Panc1 (cell line): ENCODE data around the gene INIP. TPM values are rescaled to one million over a fixed set of nuclear protein-coding genes. Genes with fewer than 3 reads are reported as not detected.

Source experiments
- ATAC-seq: fragments of 200-7000 bp; cut with Tn5 transposase; 2 replicates; pipeline ENCODE4 v1.9.1; 2020; ENCODE audit warnings: mild to moderate bottlenecking, moderate library complexity
- BruUV-seq: library from RNA; stranded (reverse); fragments of 400-500 nt; replicated peaks from 2 replicates; lab custom pipeline; 2021; lab: Mats Ljungman, UMichigan
- CTCF ChIA-PET: fragments of 300-600 bp; sonication (Branson Sonifier 250); formaldehyde crosslinking; loops from one replicate; lab custom pipeline; 2022; ENCODE audit warnings: antibody characterized with exemption; lab: Charles Lee
- POLR2A ChIA-PET: fragments of 300-600 bp; sonication (Branson Sonifier 250); formaldehyde crosslinking; loops from one replicate; lab custom pipeline; 2022; ENCODE audit warnings: antibody characterized with exemption; lab: Charles Lee
- DNase-seq: peaks from one replicate; pipeline ENCODE4 v3.0.0-alpha.2; 2010; ENCODE audit warnings: low read depth, low spot score
- H3K27ac ChIP-seq: 2 replicates; pipeline ENCODE4 v1.5.1; 2011; ENCODE audit warnings: mild to moderate bottlenecking, low read length, inconsistent platforms
- H3K27me3 ChIP-seq: fragments of 200-500 bp; sonication (Bioruptor generic); 2 replicates; pipeline ENCODE4 v1.6.0; 2014; ENCODE audit warnings: low read length, inconsistent platforms; ENCODE audit not compliant: control insufficient read depth, insufficient read depth
- H3K36me3 ChIP-seq: fragments of 200-500 bp; sonication (Bioruptor generic); 2 replicates; pipeline ENCODE4 v1.5.1; 2014; ENCODE audit warnings: inconsistent platforms, mild to moderate bottlenecking, low read length, moderate library complexity; ENCODE audit not compliant: control insufficient read depth, insufficient read depth
- H3K4me1 ChIP-seq: 2 replicates; pipeline ENCODE4 v1.5.1; 2011; ENCODE audit warnings: inconsistent platforms, mild to moderate bottlenecking, low read length, moderate library complexity; ENCODE audit not compliant: control insufficient read depth, insufficient read depth
- H3K4me3 ChIP-seq, 2 experiments: 2 replicates each; pipeline ENCODE4 v1.5.1; 2011 to 2012; ENCODE audit warnings: low read depth in 2 of 2, low read length in 2 of 2, mild to moderate bottlenecking in 2 of 2, inconsistent platforms in 1 of 2, moderate library complexity in 1 of 2
- H3K9me3 ChIP-seq: fragments of 200-500 bp; sonication (Bioruptor generic); 2 replicates; pipeline ENCODE4 v1.5.1; 2014; ENCODE audit warnings: low read depth, mild to moderate bottlenecking, inconsistent platforms, low read length, moderate library complexity; ENCODE audit not compliant: control insufficient read depth, insufficient read depth
- POLR2AphosphoS5 ChIP-seq: IDR thresholded peaks from 2 replicates; pipeline ENCODE4 v1.6.1; 2012; ENCODE audit warnings: mild to moderate bottlenecking, low read depth, low read length, moderate library complexity
- SIN3A ChIP-seq: IDR thresholded peaks from 2 replicates; pipeline ENCODE4 v1.6.1; 2012; ENCODE audit warnings: low read depth, mild to moderate bottlenecking, low read length, moderate library complexity, borderline replicate concordance; ENCODE audit not compliant: insufficient read depth
- TCF7L2 ChIP-seq: IDR thresholded peaks from 2 replicates; pipeline ENCODE4 v1.6.1; 2011; ENCODE audit warnings: mild to moderate bottlenecking, low read depth, low read length, inconsistent platforms
- in situ Hi-C: cut with HindIII; loops from 2 replicates; pipeline ENCODE4 v1.10.0; 2016; ENCODE audit warnings: low sequenced_read_pairs, low pct_unique_long_range_greater_than_20kb
- intact Hi-C: fragments of 100-400 bp; cut with micrococcal nuclease; formaldehyde crosslinking; loops from one replicate; pipeline ENCODE4 v1.10.0; 2022; ENCODE audit not compliant: unreplicated experiment
- total RNA-seq: library from RNA; stranded (reverse); gene quantifications from one replicate; pipeline ENCODE4 v1.2.1, GENCODE V29; 2021; ENCODE audit not compliant: unreplicated experiment
- TF ChIP-seq, protein P1 (sequence below): fragments of 450-650 bp; IDR thresholded peaks from 2 replicates; pipeline ENCODE4 v1.5.1; 2017; ENCODE audit warnings: mild to moderate bottlenecking
- TF ChIP-seq, protein P2 (sequence below), 2 experiments: IDR thresholded peaks; 2 replicates each; pipeline ENCODE4 v1.6.1; 2011 to 2012; ENCODE audit warnings: low read depth in 2 of 2, control low read depth in 1 of 2, low read length in 1 of 2, mild to moderate bottlenecking in 1 of 2, moderate library complexity in 1 of 2; ENCODE audit not compliant: insufficient read depth in 1 of 2

Gene INIP
- total RNA-seq, 1 experiment from 2014 or later = 20.0 TPM

DNA sequence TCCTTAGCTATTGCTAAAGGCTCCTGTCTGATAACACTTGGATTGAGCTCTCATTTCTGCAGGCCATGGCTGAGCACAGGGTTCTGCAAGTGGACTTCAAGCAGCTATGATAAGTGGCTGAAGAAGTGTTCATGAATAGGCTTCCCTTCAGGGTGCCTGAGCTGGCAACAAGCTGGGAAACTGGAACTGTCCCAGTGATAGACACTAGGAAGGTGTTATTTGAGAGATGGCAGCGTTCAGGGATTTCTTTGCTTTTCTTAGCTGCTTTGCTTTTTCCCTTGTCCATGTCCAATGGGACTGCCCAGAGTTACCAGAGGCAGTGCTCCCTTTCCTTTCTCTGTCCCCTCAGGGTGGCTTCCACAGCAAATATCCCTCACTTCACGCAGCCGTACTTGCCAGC is 75.8 kb downstream of the INIP start:
- TF ChIP-seq POLR2AphosphoS5 (no peak), SIN3A (no peak), TCF7L2 (no peak)
- TF ChIP-seq, protein P1, sequence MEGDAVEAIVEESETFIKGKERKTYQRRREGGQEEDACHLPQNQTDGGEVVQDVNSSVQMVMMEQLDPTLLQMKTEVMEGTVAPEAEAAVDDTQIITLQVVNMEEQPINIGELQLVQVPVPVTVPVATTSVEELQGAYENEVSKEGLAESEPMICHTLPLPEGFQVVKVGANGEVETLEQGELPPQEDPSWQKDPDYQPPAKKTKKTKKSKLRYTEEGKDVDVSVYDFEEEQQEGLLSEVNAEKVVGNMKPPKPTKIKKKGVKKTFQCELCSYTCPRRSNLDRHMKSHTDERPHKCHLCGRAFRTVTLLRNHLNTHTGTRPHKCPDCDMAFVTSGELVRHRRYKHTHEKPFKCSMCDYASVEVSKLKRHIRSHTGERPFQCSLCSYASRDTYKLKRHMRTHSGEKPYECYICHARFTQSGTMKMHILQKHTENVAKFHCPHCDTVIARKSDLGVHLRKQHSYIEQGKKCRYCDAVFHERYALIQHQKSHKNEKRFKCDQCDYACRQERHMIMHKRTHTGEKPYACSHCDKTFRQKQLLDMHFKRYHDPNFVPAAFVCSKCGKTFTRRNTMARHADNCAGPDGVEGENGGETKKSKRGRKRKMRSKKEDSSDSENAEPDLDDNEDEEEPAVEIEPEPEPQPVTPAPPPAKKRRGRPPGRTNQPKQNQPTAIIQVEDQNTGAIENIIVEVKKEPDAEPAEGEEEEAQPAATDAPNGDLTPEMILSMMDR = no peak
- TF ChIP-seq, protein P2, sequence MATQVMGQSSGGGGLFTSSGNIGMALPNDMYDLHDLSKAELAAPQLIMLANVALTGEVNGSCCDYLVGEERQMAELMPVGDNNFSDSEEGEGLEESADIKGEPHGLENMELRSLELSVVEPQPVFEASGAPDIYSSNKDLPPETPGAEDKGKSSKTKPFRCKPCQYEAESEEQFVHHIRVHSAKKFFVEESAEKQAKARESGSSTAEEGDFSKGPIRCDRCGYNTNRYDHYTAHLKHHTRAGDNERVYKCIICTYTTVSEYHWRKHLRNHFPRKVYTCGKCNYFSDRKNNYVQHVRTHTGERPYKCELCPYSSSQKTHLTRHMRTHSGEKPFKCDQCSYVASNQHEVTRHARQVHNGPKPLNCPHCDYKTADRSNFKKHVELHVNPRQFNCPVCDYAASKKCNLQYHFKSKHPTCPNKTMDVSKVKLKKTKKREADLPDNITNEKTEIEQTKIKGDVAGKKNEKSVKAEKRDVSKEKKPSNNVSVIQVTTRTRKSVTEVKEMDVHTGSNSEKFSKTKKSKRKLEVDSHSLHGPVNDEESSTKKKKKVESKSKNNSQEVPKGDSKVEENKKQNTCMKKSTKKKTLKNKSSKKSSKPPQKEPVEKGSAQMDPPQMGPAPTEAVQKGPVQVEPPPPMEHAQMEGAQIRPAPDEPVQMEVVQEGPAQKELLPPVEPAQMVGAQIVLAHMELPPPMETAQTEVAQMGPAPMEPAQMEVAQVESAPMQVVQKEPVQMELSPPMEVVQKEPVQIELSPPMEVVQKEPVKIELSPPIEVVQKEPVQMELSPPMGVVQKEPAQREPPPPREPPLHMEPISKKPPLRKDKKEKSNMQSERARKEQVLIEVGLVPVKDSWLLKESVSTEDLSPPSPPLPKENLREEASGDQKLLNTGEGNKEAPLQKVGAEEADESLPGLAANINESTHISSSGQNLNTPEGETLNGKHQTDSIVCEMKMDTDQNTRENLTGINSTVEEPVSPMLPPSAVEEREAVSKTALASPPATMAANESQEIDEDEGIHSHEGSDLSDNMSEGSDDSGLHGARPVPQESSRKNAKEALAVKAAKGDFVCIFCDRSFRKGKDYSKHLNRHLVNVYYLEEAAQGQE (IDR thresholded peaks at IDR 0.05; ENCODE audit: insufficient read depth in 1 of 2, low read depth in 2 of 2, low read length in 1 of 2) = no peak
- CTCF ChIA-PET = no interaction called here
- Histone ChIP-seq H3K4me1 (no peaks in the 10 kb centered on the region), H3K36me3 (no peaks in the 10 kb centered on the region), H3K27ac (no peak overlapping the region), H3K4me3 (no peak overlapping the region), H3K9me3 (0 out of 2 replicates have a peak, but pooled peaks cover 4% of the 10 kb centered on the region), H3K27me3 (no peaks in the 10 kb centered on the region)
- DNase-seq (no peak), ATAC-seq (no peak)
- BruUV-seq = no TSS peak
- in situ Hi-C loops = no loop called here
- intact Hi-C loops = no loop called here
- POLR2A ChIA-PET = no interaction called here

DNA sequence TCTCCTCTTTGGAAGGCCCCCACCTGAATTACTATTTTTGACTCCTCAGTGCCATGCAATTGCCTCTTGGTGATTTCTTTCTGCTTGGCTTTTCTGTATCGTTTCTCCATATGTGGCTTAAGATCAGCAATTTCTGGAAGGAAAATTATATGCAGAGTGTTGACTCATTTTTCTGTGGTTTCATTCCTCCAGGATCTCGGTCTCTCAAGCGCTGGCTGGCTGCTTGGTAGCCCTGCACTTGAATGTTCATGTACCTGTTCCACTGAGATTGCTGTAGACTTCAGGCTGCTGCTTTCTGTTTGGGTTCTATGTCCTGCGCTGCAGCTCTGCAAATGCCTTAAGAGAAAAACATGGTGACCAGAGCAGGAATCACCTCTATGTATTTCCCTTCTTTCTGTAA is 77.6 kb downstream of the INIP start:
- H3K4me3 ChIP-seq = no peak overlapping the region
- 0 out of 2 replicates have a peak, but pooled peaks cover 4% of the 10 kb centered on the region for H3K9me3 ChIP-seq
- intact Hi-C loops = no loop called here
- ATAC-seq = no peak
- ChIA-PET CTCF (no interaction called here), POLR2A (no interaction called here)
- no peaks in the 10 kb centered on the region for H3K27me3 ChIP-seq
- no peak overlapping the region for H3K27ac ChIP-seq
- in situ Hi-C loops = no loop called here
- TF ChIP-seq POLR2AphosphoS5 = no peak
- DNase-seq = no peak
- no peaks in the 10 kb centered on the region for H3K36me3 ChIP-seq
- no TSS peak for BruUV-seq
- H3K4me1 ChIP-seq = no peaks in the 10 kb centered on the region

Other genes with a start within 250 kb of the INIP start
- gene KIAA1958, start 231.3 kb downstream of the INIP start, total RNA-seq = 10.4 TPM
- gene SNX30, start 32.6 kb upstream of the INIP start, total RNA-seq = 6.9 TPM
- gene SLC46A2, start 172.8 kb upstream of the INIP start, total RNA-seq = not detected